ENCODE results near the gene SDS.

- TF ChIP-seq CTCF (IDR thresholded peaks at IDR 0.05; ENCODE audit: low read depth, low read length) (no peak), EZH2phosphoT487 (IDR thresholded peaks at IDR 0.05; ENCODE audit: low read depth) (no peak)
These were observed 2.0 kb upstream of the SDS start for GRCh38 chr12:113405694-113406093.

Measured in OCI-LY3 (cell line).